Activated naive CD4-positive, alpha-beta T cell treated with Interleukin-2 at 50 U/mL for 16 hours (primary cell): ENCODE data around the gene ADRA2C.

Source experiments
- DNase-seq: peaks from one replicate; pipeline ENCODE4 v3.0.0-alpha.2; 2020

The ADRA2C gene

GRCh38 chr4:3816983-3817960 lies 51.1 kb downstream of the ADRA2C start:
- no peak for DNase-seq
